Nephron (organoid): ENCODE data around the gene PERM1.
A peak's percentile ranks its signal among the peaks of the same experiment; 100 is the strongest.

Experiments
- H3K27ac Mint-ChIP-seq, 3 experiments: 2 replicates each; pipeline ENCODE4 v1.8.0; 2020; ENCODE audit warnings: mixed read lengths in 3 of 3, mild to moderate bottlenecking in 2 of 3, moderate library complexity in 1 of 3
- H3K27me3 Mint-ChIP-seq: 2 replicates; pipeline ENCODE4 v1.8.0; 2021; ENCODE audit warnings: low read depth, mild to moderate bottlenecking, moderate library complexity, mixed read lengths
- H3K36me3 Mint-ChIP-seq: 2 replicates; pipeline ENCODE4 v1.8.0; 2020; ENCODE audit warnings: low read depth, mixed read lengths
- H3K4me1 Mint-ChIP-seq: 2 replicates; pipeline ENCODE4 v1.8.0; 2020; ENCODE audit warnings: mixed read lengths
- H3K4me3 Mint-ChIP-seq, 3 experiments: 2 replicates each; pipeline ENCODE4 v1.8.0; 2020; ENCODE audit warnings: mild to moderate bottlenecking in 3 of 3, mixed read lengths in 3 of 3, moderate library complexity in 2 of 3
- H3K9me3 Mint-ChIP-seq: 2 replicates; pipeline ENCODE4 v1.8.0; 2020; ENCODE audit warnings: mixed read lengths
- TF ChIP-seq, protein P1 (sequence below), 3 experiments: fragments of 200-600 bp; sonication (generic); IDR thresholded peaks; one replicate each; pipeline ENCODE4 v1.5.0; 2021; ENCODE audit warnings: antibody characterized with exemption in 3 of 3; ENCODE audit not compliant: unreplicated experiment in 3 of 3

Gene PERM1

GRCh38 chr1:932776-933602, 48.9 kb downstream of the PERM1 start:
- H3K4me3 Mint-ChIP-seq, result peak overlapping the region; percentile 37 to 53 (median 38)
- peaks cover 14% of the 10 kb centered on the region for H3K36me3 Mint-ChIP-seq
- H3K9me3 Mint-ChIP-seq, result no peaks in the 10 kb centered on the region
- TF ChIP-seq, protein P1, sequence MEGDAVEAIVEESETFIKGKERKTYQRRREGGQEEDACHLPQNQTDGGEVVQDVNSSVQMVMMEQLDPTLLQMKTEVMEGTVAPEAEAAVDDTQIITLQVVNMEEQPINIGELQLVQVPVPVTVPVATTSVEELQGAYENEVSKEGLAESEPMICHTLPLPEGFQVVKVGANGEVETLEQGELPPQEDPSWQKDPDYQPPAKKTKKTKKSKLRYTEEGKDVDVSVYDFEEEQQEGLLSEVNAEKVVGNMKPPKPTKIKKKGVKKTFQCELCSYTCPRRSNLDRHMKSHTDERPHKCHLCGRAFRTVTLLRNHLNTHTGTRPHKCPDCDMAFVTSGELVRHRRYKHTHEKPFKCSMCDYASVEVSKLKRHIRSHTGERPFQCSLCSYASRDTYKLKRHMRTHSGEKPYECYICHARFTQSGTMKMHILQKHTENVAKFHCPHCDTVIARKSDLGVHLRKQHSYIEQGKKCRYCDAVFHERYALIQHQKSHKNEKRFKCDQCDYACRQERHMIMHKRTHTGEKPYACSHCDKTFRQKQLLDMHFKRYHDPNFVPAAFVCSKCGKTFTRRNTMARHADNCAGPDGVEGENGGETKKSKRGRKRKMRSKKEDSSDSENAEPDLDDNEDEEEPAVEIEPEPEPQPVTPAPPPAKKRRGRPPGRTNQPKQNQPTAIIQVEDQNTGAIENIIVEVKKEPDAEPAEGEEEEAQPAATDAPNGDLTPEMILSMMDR (IDR thresholded peaks at IDR 0.05; ENCODE audit: unreplicated experiment in 3 of 3), result no peak
- H3K27me3 Mint-ChIP-seq, result peaks cover 36% of the 10 kb centered on the region
- peaks cover 40% of the 10 kb centered on the region for H3K4me1 Mint-ChIP-seq
- peak overlapping the region in 1 of 3 experiments; percentile 25 for H3K27ac Mint-ChIP-seq

GRCh38 chr1:932173-932510, 49.8 kb downstream of the PERM1 start:
- Mint-ChIP-seq H3K27me3 (peaks cover 37% of the 10 kb centered on the region), H3K36me3 (peaks cover 20% of the 10 kb centered on the region), H3K27ac (peak overlapping the region in 1 of 3 experiments; percentile 22), H3K9me3 (no peaks in the 10 kb centered on the region), H3K4me1 (peaks cover 36% of the 10 kb centered on the region), H3K4me3 (peak overlapping the region in 2 of 3 experiments; percentile 35 to 41)
- TF ChIP-seq, protein P1 (IDR thresholded peaks at IDR 0.05; ENCODE audit: unreplicated experiment in 3 of 3), result no peak

GRCh38 chr1:931380-932172, 50.3 kb downstream of the PERM1 start:
- Mint-ChIP-seq H3K4me3 (peak overlapping the region; percentile 66 to 69 (median 69)), H3K27me3 (peaks cover 35% of the 10 kb centered on the region), H3K4me1 (peaks cover 39% of the 10 kb centered on the region), H3K36me3 (peaks cover 22% of the 10 kb centered on the region), H3K9me3 (no peaks in the 10 kb centered on the region), H3K27ac (peak overlapping the region; percentile 22 to 87 (median 84))
- TF ChIP-seq, protein P1 (IDR thresholded peaks at IDR 0.05; ENCODE audit: unreplicated experiment in 3 of 3), result no peak

DNA sequence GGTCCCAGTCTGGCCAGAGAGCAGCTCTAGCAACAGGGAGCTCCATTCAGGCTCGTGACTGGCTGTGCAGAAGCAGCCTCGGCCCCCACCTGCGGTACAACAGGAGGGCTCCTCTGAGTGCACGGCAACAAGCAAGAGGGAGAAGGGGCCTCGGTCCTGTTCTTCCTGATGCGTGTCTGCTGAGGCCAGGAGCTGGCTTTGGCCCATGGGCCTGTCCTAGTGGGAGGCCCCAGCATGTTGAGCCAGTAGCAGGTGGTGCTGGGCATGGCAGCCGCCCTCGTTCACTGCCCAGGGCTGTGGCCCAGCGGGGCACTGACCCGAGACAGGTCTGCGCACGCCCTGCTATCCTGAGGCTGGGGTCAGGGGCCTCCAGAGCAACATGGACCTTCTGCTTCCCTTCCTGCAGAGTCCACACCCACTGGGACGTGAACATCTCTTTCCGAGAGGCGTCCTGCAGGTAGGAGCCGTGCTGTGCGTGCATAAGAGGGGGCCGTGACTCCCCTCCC, 51.2 kb downstream of the PERM1 start:
- TF ChIP-seq, protein P1 (IDR thresholded peaks at IDR 0.05; ENCODE audit: unreplicated experiment in 3 of 3), result no peak
- H3K4me1 Mint-ChIP-seq, result peaks cover 41% of the 10 kb centered on the region
- H3K27ac Mint-ChIP-seq, result no peak overlapping the region
- H3K27me3 Mint-ChIP-seq, result peaks cover 42% of the 10 kb centered on the region
- no peak overlapping the region for H3K4me3 Mint-ChIP-seq
- peaks cover 27% of the 10 kb centered on the region for H3K36me3 Mint-ChIP-seq
- no peaks in the 10 kb centered on the region for H3K9me3 Mint-ChIP-seq

DNA sequence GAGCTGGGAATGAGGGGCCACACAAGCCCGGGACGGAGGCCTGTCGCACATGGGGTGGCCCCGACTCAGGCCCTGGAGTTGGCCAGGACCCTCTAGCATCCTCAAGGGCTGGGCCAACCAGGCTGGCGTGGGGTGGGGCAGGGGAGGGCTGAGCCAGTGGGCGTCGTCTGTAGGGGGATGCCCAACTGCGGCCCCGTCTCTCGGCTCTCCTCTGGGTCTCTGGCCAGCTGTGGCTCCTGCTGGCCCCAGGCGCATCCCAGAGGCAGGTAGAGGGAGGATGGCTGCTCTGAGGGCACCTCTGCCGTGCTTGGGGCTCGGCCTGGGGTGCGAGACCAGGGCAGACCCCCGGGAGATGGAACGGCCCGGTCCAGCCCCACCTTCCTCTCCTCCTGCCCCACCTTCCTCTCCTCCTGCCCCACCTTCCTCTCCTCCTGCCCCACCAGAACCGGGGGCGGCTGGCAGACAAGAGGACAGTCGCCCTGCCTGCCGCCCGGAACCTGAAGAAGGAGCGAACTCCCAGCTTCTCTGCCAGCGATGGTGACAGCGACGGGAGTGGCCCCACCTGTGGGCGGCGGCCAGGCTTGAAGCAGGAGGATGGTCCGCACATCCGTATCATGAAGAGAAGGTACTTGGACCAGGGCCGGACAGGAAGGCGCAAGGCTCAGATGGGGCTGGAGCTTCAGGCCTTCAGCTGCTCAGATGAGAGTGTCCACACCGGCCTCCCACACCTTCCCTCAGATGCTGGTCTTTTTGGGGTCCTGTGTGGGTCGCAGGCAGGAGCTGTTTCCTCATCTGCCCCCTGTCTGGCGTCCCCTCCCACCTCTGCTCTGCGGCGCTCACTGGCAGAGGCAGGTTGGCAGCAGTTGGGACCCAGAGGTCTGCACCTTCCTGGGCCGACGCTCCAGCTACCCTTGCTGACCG, 51.9 kb downstream of the PERM1 start:
- peaks cover 38% of the 10 kb centered on the region for H3K27me3 Mint-ChIP-seq
- H3K9me3 Mint-ChIP-seq, result no peaks in the 10 kb centered on the region
- TF ChIP-seq, protein P1 (IDR thresholded peaks at IDR 0.05; ENCODE audit: unreplicated experiment in 3 of 3), result no peak
- H3K27ac Mint-ChIP-seq, result no peak overlapping the region
- peaks cover 27% of the 10 kb centered on the region for H3K36me3 Mint-ChIP-seq
- H3K4me3 Mint-ChIP-seq, result peak overlapping the region in 1 of 3 experiments; percentile 28
- H3K4me1 Mint-ChIP-seq, result peaks cover 34% of the 10 kb centered on the region
